K562 (cell line): ENCODE measurements around the gene GSC. TPM values are rescaled to one million over a fixed set of nuclear protein-coding genes. Genes with fewer than 3 reads are reported as not detected.

Experiments
- CLOCK ChIP-seq: fragments of 250-450 bp; sonication (Bioruptor Pico); IDR thresholded peaks from 2 replicates; pipeline ENCODE4 v1.4.0; 2020; ENCODE audit warnings: mild to moderate bottlenecking, moderate library complexity, borderline replicate concordance
- PRPF4 ChIP-seq: fragments of 200-400 bp; formaldehyde crosslinking; IDR thresholded peaks from one replicate; pipeline ENCODE4 v1.6.1; 2017; ENCODE audit warnings: low read length, low read depth, mild to moderate bottlenecking; ENCODE audit not compliant: insufficient read depth, poor library complexity, severe bottlenecking
- RREB1 ChIP-seq: fragments of 250-450 bp; sonication (Bioruptor Pico); IDR thresholded peaks from 2 replicates; pipeline ENCODE4 v1.4.0; 2020
- SRSF9 ChIP-seq: fragments of 200-400 bp; formaldehyde crosslinking; IDR thresholded peaks from 2 replicates; pipeline ENCODE4 v1.6.1; 2017; ENCODE audit warnings: low read depth, low read length, borderline replicate concordance
- polyA plus RNA-seq, 8 experiments: library from polyadenylated mRNA; depleted of rRNA in 4 of 8; stranded (reverse) in 5 of 8; unstranded in 3 of 8; fragments of >200 nt; fragmentation: Nextera tagmentation in 2 of 8; fragmentation: Illumina TruSeq in 1 of 8; extraction: Ambion mirVana in 2 of 8; extraction: Trizol in 1 of 8; gene quantifications; 2 replicates each; pipeline versions ENCODE4 v1.2.1 to v1.2.3, GENCODE V29; 2011 to 2014; ENCODE audit warnings: inconsistent platforms in 1 of 8, missing spikeins in 1 of 8
- total RNA-seq, 7 experiments: library from RNA; depleted of rRNA in 6 of 7; stranded (reverse); fragments of >200 nt in 6 of 7; fragmentation: Illumina TruSeq in 2 of 7; extraction: Trizol in 2 of 7; gene quantifications; 2 replicates each; pipeline versions ENCODE4 v1.2.1 to v1.2.3, GENCODE V29; 2011 to 2021; ENCODE audit warnings: low replicate concordance in 1 of 7
- TF ChIP-seq, protein P1 (sequence below): sonication (generic); formaldehyde crosslinking; IDR thresholded peaks from 2 replicates; pipeline ENCODE4 v1.8.0; 2022; ENCODE audit warnings: mild to moderate bottlenecking, low read depth, missing genetic modification reagents

The GSC gene
- total and polyA plus RNA-seq, 9 of the 15 experiments (the other 6 are each of a cell fraction or from before 2014, with no cell fraction given), result not detected

- TF ChIP-seq, protein P1, sequence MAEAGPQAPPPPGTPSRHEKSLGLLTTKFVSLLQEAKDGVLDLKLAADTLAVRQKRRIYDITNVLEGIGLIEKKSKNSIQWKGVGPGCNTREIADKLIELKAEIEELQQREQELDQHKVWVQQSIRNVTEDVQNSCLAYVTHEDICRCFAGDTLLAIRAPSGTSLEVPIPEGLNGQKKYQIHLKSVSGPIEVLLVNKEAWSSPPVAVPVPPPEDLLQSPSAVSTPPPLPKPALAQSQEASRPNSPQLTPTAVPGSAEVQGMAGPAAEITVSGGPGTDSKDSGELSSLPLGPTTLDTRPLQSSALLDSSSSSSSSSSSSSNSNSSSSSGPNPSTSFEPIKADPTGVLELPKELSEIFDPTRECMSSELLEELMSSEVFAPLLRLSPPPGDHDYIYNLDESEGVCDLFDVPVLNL (CRISPR knock-in tag), result no peak
- TF ChIP-seq SRSF9, result no peak
- TF ChIP-seq PRPF4, result no peak
- no peak for TF ChIP-seq CLOCK
- TF ChIP-seq RREB1 (CRISPR knock-in tag), result no peak
These were observed 15.4 kb downstream of the GSC start (continued) for GRCh38 chr14:94754391-94754942.
